ENCODE data around the gene VRTN. TPM values are rescaled to one million over a fixed set of nuclear protein-coding genes. Genes with fewer than 3 reads are reported as not detected.

VRTN gene
- total RNA-seq (not detected), polyA plus RNA-seq (ENCODE audit: insufficient read depth in 1 of 8, insufficient read length in 8 of 8, low replicate concordance in 1 of 8) (under 1 TPM in 1 of 8 donors, not detected in 7; 0.08 TPM)
- long read RNA-seq, donor 1 = 0 reads
- long read RNA-seq, donor 2 = 0 reads
- long read RNA-seq, donor 3 = 0 reads
- long read RNA-seq, donor 4 = 0 reads
- long read RNA-seq, donor 5 = 0 reads
- long read RNA-seq, donor 6 = 0 reads
- long read RNA-seq, donor 7 = 0 reads
- long read RNA-seq, donor 8 = 0 reads
- long read RNA-seq, donor 9 = 0 reads
- long read RNA-seq, donor 10 = 0 reads
- long read RNA-seq, donor 11 = 0 reads

GRCh38 chr14:74348241-74348734 is at the start of gene VRTN:
VRTN (plus strand) TSS chr14:74348471; CDS start chr14:74356784, 8,313 bp downstream.
- WGBS (ENCODE audit: insufficient coverage) = 30% methylated on average over 10 of the region's 12 CpGs
- Histone ChIP-seq H3K4me3 (ENCODE audit: low read length) (no peak within 1 kb of the TSS), H3K36me3 (ENCODE audit: control insufficient read depth, insufficient read depth, low read length) (no peaks in the 10 kb centered on the region), H3K27me3 (ENCODE audit: control insufficient read depth, insufficient read depth, low read length) (peaks cover 25% of the 10 kb centered on the region), H3K9me3 (replicated peaks; ENCODE audit: control insufficient read depth, low read depth, low read length) (no peaks in the 10 kb centered on the region), H3K27ac (ENCODE audit: low read length) (no peak within 1 kb of the TSS), H3K4me1 (ENCODE audit: control insufficient read depth, insufficient read depth, low read length) (no peaks in the 10 kb centered on the region)
- DNase-seq = no peak

DNA sequence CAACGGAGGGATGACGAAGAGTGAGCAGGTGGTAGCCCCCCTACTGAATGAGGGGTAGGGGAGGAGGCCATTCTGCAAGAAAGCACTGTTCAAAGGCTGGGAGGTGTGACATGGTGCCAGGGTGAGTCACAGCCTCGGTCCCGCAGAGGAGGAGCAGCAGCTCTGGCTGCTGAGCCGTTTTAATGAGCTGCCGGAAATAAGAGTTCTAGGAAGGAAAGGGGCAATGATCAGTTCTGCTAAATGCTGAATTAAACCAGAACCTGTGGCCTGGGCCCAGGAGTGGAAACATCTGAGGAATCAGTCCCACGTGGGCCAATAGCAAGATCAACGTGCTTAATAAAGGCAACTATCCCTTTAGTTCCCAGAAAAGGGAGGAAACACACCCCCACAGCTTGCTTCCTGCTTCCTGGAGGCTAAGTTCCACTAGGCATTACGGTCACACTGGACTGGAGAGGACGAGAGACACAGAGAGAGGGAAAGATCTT is 49.2 kb upstream of the VRTN start:
- peaks cover 17% of the 10 kb centered on the region for H3K4me1 ChIP-seq (ENCODE audit: control insufficient read depth, insufficient read depth, low read length)
- peak overlapping the region; percentile 64 for H3K27ac ChIP-seq (ENCODE audit: low read length)
- no peak overlapping the region for H3K4me3 ChIP-seq (ENCODE audit: low read length)
- WGBS (ENCODE audit: insufficient coverage) = 55% methylated on average over 8 of the region's 10 CpGs
- no peaks in the 10 kb centered on the region for H3K9me3 ChIP-seq (replicated peaks; ENCODE audit: control insufficient read depth, low read depth, low read length)
- H3K27me3 ChIP-seq (ENCODE audit: control insufficient read depth, insufficient read depth, low read length) = no peaks in the 10 kb centered on the region
- peak; percentile 67 for DNase-seq
- H3K36me3 ChIP-seq (ENCODE audit: control insufficient read depth, insufficient read depth, low read length) = peaks cover 56% of the 10 kb centered on the region

GRCh38 chr14:74301594-74302151 is 46.6 kb upstream of the VRTN start:
- peak overlapping the region; percentile 98 for H3K4me3 ChIP-seq (ENCODE audit: low read length)
- H3K9me3 ChIP-seq (replicated peaks; ENCODE audit: control insufficient read depth, low read depth, low read length) = no peaks in the 10 kb centered on the region
- peak overlapping the region; percentile 97 for H3K27ac ChIP-seq (ENCODE audit: low read length)
- peaks cover 31% of the 10 kb centered on the region for H3K36me3 ChIP-seq (ENCODE audit: control insufficient read depth, insufficient read depth, low read length)
- WGBS (ENCODE audit: insufficient coverage) = 14% methylated on average over 6 of the region's 22 CpGs
- H3K27me3 ChIP-seq (ENCODE audit: control insufficient read depth, insufficient read depth, low read length) = no peaks in the 10 kb centered on the region
- H3K4me1 ChIP-seq (ENCODE audit: control insufficient read depth, insufficient read depth, low read length) = peaks cover 17% of the 10 kb centered on the region
- DNase-seq = no peak

- peak overlapping the region; percentile 98 for H3K4me3 ChIP-seq (ENCODE audit: low read length)
- peak; percentile 59 for DNase-seq
- peak overlapping the region; percentile 97 for H3K27ac ChIP-seq (ENCODE audit: low read length)
- peaks cover 17% of the 10 kb centered on the region for H3K4me1 ChIP-seq (ENCODE audit: control insufficient read depth, insufficient read depth, low read length)
- WGBS (ENCODE audit: insufficient coverage) = 0% methylated on average over 2 of the region's 6 CpGs
- no peaks in the 10 kb centered on the region for H3K9me3 ChIP-seq (replicated peaks; ENCODE audit: control insufficient read depth, low read depth, low read length)
- H3K27me3 ChIP-seq (ENCODE audit: control insufficient read depth, insufficient read depth, low read length) = no peaks in the 10 kb centered on the region
- H3K36me3 ChIP-seq (ENCODE audit: control insufficient read depth, insufficient read depth, low read length) = peaks cover 26% of the 10 kb centered on the region
These were observed 46.1 kb upstream of the VRTN start for GRCh38 chr14:74302152-74302628.

DNA sequence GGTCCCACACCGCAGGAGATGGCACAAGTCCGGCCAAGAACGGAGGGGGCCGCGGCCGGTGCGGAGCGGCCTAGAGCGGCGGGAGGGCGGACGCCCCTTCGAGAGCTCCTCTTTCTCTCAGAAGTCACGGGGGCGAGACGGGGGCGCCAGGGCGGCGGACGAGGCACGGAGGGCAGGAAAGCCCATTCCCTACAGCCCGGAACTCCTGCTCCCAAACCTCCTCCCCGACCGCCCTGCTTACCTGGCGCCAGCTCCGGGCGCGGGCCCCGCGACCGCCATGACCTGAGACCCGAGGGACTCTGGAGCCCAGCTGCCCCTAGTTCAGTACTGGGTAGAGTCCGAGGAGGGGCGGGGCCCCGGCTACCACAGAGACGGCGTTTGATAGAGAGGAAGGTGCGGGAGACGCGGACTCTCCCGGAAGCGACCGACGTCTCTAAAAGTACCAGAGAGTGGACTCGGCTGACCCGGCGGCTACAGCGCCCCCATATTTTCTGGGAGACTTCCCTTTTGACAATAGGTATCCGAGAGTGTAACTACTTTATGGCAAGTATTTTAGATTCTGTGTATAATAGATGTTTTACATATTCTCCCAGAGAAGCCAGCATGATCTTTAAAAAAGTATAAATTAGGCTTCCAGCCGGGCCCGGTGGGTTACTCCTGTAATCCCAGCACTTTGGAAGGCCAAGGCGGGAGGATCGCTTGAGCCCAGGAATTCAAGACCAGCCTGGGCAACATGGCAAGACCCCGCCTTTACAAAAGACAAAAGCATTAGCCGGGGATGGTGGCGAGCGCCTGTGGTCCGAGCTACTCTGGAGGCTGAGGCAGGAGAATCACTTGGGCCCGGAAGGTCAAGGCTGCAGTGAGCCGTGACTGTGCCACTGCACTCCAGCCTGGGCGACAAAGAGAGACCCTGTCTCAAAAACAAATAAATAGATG is 45.4 kb upstream of the VRTN start, which contains the start of gene ABCD4:
Gene ABCD4 (minus strand): TSS at position 301 of the 936 bp plus-strand sequence. CDS start 22 bp downstream, at position 279.
- peak within 1 kb of the TSS; percentile 98 for H3K4me3 ChIP-seq (ENCODE audit: low read length)
- H3K4me1 ChIP-seq (ENCODE audit: control insufficient read depth, insufficient read depth, low read length) = peaks cover 17% of the 10 kb centered on the region
- peaks cover 19% of the 10 kb centered on the region for H3K36me3 ChIP-seq (ENCODE audit: control insufficient read depth, insufficient read depth, low read length)
- H3K9me3 ChIP-seq (replicated peaks; ENCODE audit: control insufficient read depth, low read depth, low read length) = no peaks in the 10 kb centered on the region
- peak; percentile 98 for DNase-seq
- 12% methylated on average over 51 of the region's 61 CpGs for WGBS (ENCODE audit: insufficient coverage)
- peak within 1 kb of the TSS; percentile 97 for H3K27ac ChIP-seq (ENCODE audit: low read length)
- H3K27me3 ChIP-seq (ENCODE audit: control insufficient read depth, insufficient read depth, low read length) = no peaks in the 10 kb centered on the region

DNA sequence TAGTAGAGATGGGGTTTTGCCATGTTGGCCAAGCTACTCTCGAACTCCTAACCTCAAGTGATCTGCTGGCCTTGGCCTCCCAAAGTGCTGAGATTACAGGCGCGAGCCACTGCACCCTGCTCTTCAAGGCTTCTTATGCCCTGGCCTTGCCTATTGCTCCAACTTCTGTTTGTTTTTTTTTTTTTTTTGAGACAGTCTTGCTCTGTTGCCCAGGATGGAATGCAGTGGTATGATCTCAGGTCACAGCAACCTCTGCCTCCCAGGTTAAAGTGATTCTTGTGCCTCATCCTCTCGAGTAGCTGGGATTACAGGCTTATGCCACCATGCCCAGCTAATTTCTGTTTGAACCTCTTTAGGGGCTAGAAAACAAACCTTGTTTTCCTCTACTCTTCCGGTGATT is 39.6 kb upstream of the VRTN start:
- Histone ChIP-seq H3K4me3 (ENCODE audit: low read length) (no peak overlapping the region), H3K36me3 (ENCODE audit: control insufficient read depth, insufficient read depth, low read length) (no peaks in the 10 kb centered on the region), H3K4me1 (ENCODE audit: control insufficient read depth, insufficient read depth, low read length) (no peaks in the 10 kb centered on the region), H3K9me3 (replicated peaks; ENCODE audit: control insufficient read depth, low read depth, low read length) (no peaks in the 10 kb centered on the region), H3K27ac (ENCODE audit: low read length) (no peak overlapping the region), H3K27me3 (ENCODE audit: control insufficient read depth, insufficient read depth, low read length) (no peaks in the 10 kb centered on the region)
- no peak for DNase-seq
- 73% methylated on average over 2 of the region's 5 CpGs for WGBS (ENCODE audit: insufficient coverage)

GRCh38 chr14:74309125-74310022 is 38.9 kb upstream of the VRTN start:
- DNase-seq = no peak
- Histone ChIP-seq H3K27me3 (ENCODE audit: control insufficient read depth, insufficient read depth, low read length) (no peaks in the 10 kb centered on the region), H3K9me3 (replicated peaks; ENCODE audit: control insufficient read depth, low read depth, low read length) (no peaks in the 10 kb centered on the region), H3K4me3 (ENCODE audit: low read length) (no peak overlapping the region), H3K36me3 (ENCODE audit: control insufficient read depth, insufficient read depth, low read length) (no peaks in the 10 kb centered on the region), H3K4me1 (ENCODE audit: control insufficient read depth, insufficient read depth, low read length) (no peaks in the 10 kb centered on the region), H3K27ac (ENCODE audit: low read length) (no peak overlapping the region)
- WGBS (ENCODE audit: insufficient coverage) = 60% methylated on average over 1 of the region's 8 CpGs

- no peak overlapping the region for H3K4me3 ChIP-seq (ENCODE audit: low read length)
- WGBS (ENCODE audit: insufficient coverage) = no CpG with 5 or more reads among the region's 2 CpGs
- DNase-seq = no peak
- H3K27me3 ChIP-seq (ENCODE audit: control insufficient read depth, insufficient read depth, low read length) = no peaks in the 10 kb centered on the region
- no peaks in the 10 kb centered on the region for H3K9me3 ChIP-seq (replicated peaks; ENCODE audit: control insufficient read depth, low read depth, low read length)
- no peaks in the 10 kb centered on the region for H3K36me3 ChIP-seq (ENCODE audit: control insufficient read depth, insufficient read depth, low read length)
- no peak overlapping the region for H3K27ac ChIP-seq (ENCODE audit: low read length)
- H3K4me1 ChIP-seq (ENCODE audit: control insufficient read depth, insufficient read depth, low read length) = no peaks in the 10 kb centered on the region
These were observed 36.1 kb upstream of the VRTN start for GRCh38 chr14:74312161-74312560.

GRCh38 chr14:74313601-74314000 is 34.7 kb upstream of the VRTN start:
- Histone ChIP-seq H3K36me3 (ENCODE audit: control insufficient read depth, insufficient read depth, low read length) (no peaks in the 10 kb centered on the region), H3K27me3 (ENCODE audit: control insufficient read depth, insufficient read depth, low read length) (no peaks in the 10 kb centered on the region), H3K4me3 (ENCODE audit: low read length) (no peak overlapping the region), H3K27ac (ENCODE audit: low read length) (no peak overlapping the region), H3K9me3 (replicated peaks; ENCODE audit: control insufficient read depth, low read depth, low read length) (no peaks in the 10 kb centered on the region), H3K4me1 (ENCODE audit: control insufficient read depth, insufficient read depth, low read length) (no peaks in the 10 kb centered on the region)
- no peak for DNase-seq
- 100% methylated on average over 1 of the region's 5 CpGs for WGBS (ENCODE audit: insufficient coverage)
